ENCODE measurements around the gene UBE2E3.

Gene UBE2E3

DNA sequence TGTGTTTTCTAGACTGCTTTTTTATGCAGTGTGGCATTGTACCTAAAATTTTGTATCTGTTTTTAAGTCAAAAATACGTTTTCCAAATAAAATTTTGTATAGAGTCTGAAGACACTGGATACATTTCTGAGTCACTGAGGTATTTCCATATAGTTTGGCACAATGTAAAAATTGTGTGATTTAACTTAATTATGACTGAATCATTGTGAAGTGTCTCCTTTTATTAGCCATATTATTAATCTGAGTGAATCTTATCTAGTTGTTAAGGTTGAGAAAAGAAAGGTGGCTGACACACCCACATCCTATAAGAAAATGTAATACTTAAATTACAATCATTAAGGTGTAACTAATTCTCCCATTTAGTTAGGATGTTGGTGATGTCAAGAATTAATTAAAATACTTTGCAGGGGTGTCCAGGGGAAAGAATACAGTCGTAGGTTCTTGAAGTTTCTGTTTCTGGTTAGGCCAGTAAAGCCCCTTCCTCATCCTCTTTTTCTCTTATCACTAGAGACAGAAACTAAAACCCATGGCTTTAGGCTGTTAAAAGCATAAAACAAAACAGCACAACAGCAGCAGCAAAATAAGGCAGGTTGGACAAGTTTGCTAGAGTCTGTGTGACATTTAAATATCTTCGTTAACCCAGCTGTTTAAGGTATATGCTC lies 71.6 kb downstream of the UBE2E3 start:
- TF ChIP-seq, protein P1, sequence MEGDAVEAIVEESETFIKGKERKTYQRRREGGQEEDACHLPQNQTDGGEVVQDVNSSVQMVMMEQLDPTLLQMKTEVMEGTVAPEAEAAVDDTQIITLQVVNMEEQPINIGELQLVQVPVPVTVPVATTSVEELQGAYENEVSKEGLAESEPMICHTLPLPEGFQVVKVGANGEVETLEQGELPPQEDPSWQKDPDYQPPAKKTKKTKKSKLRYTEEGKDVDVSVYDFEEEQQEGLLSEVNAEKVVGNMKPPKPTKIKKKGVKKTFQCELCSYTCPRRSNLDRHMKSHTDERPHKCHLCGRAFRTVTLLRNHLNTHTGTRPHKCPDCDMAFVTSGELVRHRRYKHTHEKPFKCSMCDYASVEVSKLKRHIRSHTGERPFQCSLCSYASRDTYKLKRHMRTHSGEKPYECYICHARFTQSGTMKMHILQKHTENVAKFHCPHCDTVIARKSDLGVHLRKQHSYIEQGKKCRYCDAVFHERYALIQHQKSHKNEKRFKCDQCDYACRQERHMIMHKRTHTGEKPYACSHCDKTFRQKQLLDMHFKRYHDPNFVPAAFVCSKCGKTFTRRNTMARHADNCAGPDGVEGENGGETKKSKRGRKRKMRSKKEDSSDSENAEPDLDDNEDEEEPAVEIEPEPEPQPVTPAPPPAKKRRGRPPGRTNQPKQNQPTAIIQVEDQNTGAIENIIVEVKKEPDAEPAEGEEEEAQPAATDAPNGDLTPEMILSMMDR (IDR thresholded peaks at IDR 0.05; ENCODE audit: low read depth, low read length): no peak
- TF ChIP-seq POLR2A (IDR thresholded peaks at IDR 0.05; ENCODE audit: extremely low read depth, insufficient read length): no peak
- no peak for TF ChIP-seq MYC (IDR thresholded peaks at IDR 0.05; ENCODE audit: low read depth, low read length)
- TF ChIP-seq, protein P2, sequence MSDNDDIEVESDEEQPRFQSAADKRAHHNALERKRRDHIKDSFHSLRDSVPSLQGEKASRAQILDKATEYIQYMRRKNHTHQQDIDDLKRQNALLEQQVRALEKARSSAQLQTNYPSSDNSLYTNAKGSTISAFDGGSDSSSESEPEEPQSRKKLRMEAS (IDR thresholded peaks at IDR 0.05; ENCODE audit: low read depth, low read length): no peak
- no peak overlapping the region for H3K4me3 ChIP-seq (ENCODE audit: low read depth, low read length)
- no peak for DNase-seq (ENCODE audit: low read depth)

DNA sequence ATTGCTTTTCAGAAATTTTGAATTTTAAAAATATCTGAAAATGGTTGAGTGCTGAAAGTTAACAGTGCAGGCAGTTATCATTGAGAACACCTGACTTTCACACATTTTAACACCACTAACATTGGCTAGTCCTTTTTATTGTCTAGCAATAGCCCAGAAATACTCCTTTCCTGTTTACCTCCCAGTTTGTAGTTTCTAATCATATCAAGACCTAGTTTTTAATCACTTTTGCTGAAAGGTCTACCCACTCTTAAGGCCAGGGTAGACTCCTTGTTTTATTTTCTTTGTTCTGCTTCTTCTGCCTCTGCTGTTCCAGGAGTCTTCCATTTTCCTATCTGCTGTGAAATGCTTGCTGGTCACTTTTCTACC lies 72.1 kb downstream of the UBE2E3 start:
- no peak overlapping the region for H3K4me3 ChIP-seq (ENCODE audit: low read depth, low read length)
- no peak for DNase-seq (ENCODE audit: low read depth)
- TF ChIP-seq, protein P1 (IDR thresholded peaks at IDR 0.05; ENCODE audit: low read depth, low read length): no peak

DNA sequence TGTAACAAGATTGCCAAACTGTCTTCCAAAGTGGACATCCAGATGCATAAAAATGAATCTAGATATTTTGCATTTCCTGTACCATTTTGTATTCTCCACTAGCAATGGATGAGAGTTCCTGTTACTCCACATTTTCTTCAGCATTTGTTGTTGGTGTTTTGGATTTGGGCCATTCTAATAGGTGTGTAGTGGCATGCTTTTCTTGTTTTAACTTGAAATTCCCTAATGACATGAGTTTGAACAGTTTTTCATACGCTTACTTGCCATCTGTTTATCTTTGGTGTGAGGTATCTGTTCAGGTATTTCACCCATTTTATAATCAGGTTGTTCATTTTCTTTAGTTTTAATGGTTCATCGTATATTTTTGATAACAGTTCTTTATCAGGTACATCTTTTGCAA lies 73.9 kb downstream of the UBE2E3 start:
- TF ChIP-seq POLR2A (IDR thresholded peaks at IDR 0.05; ENCODE audit: extremely low read depth, insufficient read length): no peak
- TF ChIP-seq, protein P1 (IDR thresholded peaks at IDR 0.05; ENCODE audit: low read depth, low read length): no peak
- TF ChIP-seq MYC (IDR thresholded peaks at IDR 0.05; ENCODE audit: low read depth, low read length): no peak
- TF ChIP-seq, protein P2 (IDR thresholded peaks at IDR 0.05; ENCODE audit: low read depth, low read length): no peak
- no peak for DNase-seq (ENCODE audit: low read depth)

DNA sequence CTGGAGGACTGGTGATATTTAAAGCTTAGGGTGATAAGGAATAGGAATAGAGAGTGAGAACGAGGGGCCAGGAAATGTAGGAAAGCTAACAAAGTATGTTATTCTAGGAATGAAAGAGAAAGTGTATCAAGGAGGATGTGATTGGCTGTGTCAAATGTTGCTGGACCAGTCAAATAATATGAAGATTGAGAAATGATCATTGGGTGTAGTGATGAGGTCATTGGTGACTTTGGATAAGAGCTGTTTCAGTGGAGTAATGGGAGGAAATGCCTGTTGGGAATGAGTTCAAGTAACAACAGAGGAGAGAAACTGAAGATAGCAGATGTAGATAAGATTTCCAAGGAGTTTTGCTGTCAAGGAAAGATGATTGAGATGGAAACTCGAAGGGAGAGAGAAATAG lies 74.4 kb downstream of the UBE2E3 start:
- H3K4me3 ChIP-seq (ENCODE audit: low read depth, low read length): no peak overlapping the region
- TF ChIP-seq, protein P2 (IDR thresholded peaks at IDR 0.05; ENCODE audit: low read depth, low read length): no peak
- TF ChIP-seq POLR2A (IDR thresholded peaks at IDR 0.05; ENCODE audit: extremely low read depth, insufficient read length) (no peak), MYC (IDR thresholded peaks at IDR 0.05; ENCODE audit: low read depth, low read length) (no peak)
- TF ChIP-seq, protein P1 (IDR thresholded peaks at IDR 0.05; ENCODE audit: low read depth, low read length): no peak

More for the DNA sequence above, 73.9 kb downstream of the UBE2E3 start:
- H3K4me3 ChIP-seq (ENCODE audit: low read depth, low read length): no peak overlapping the region

DNA sequence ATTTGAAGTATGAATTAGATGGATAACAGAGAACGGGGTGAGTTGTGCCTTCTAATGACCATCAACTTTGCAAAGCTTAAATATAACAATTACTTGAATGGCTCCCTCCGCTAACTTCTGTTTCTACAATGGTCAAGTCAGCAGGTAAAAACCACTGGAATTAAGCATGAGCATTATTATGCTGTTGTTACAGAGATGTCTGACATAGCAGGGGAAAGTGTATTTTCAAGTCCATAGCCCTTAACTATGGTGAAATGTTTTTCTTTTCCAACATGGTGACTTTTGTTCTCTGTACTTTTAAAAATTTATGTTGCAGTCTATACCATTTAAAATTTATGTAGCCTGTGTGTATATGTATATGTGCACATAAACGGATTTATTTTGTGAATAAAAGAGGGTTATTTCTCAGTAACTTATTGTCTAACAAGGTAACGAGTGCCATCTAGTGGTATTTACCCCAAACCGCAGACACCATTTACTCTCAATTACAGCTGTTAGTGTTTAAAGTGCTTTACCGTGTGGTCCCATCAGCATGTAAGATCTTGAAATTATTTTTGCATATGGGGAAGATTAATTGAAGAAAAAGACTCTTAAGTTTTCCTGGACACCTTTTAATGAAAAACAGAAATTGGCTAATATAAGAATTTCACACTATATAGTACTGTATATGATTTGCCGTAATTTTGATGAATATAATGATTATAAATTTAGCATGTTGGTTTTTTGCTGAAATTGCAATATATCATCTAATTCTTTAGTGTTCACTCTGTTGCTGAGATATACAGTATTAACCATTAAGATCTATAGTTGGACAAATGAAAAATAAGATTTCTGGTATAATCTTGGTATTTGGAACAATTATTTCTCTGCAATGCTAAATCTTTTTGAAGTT lies 78.2 kb downstream of the UBE2E3 start:
- H3K4me3 ChIP-seq (ENCODE audit: low read depth, low read length): no peak overlapping the region
- TF ChIP-seq, protein P2 (IDR thresholded peaks at IDR 0.05; ENCODE audit: low read depth, low read length): no peak
- TF ChIP-seq POLR2A (IDR thresholded peaks at IDR 0.05; ENCODE audit: extremely low read depth, insufficient read length) (no peak), MYC (IDR thresholded peaks at IDR 0.05; ENCODE audit: low read depth, low read length) (no peak)
- TF ChIP-seq, protein P1 (IDR thresholded peaks at IDR 0.05; ENCODE audit: low read depth, low read length): peak; percentile 57
- peak; percentile 74 for DNase-seq (ENCODE audit: low read depth)

More for the DNA sequence above, 74.4 kb downstream of the UBE2E3 start:
- DNase-seq (ENCODE audit: low read depth): no peak

Measured in NB4 (cell line).